ENCODE results near the gene RIPOR3. TPM values are rescaled to one million over a fixed set of nuclear protein-coding genes. Genes with fewer than 3 reads are reported as not detected.

RIPOR3 gene
- total RNA-seq, 1 donor = 6.5 TPM

- H3K4me3 ChIP-seq (ENCODE audit: low read depth, low read length) = no peak overlapping the region
- no peak for TF ChIP-seq CTCF (IDR thresholded peaks at IDR 0.05; ENCODE audit: insufficient read depth, low read length)
- DNase-seq (ENCODE audit: low read depth) = no peak
These were observed 1.2 kb upstream of the RIPOR3 start for GRCh38 chr20:50692552-50692933.

- no peak for TF ChIP-seq CTCF (IDR thresholded peaks at IDR 0.05; ENCODE audit: insufficient read depth, low read length)
- H3K4me3 ChIP-seq (ENCODE audit: low read depth, low read length) = peak overlapping the region; percentile 28
- peak; percentile 68 for DNase-seq (ENCODE audit: low read depth)
These were observed 520 bp upstream of the RIPOR3 start for GRCh38 chr20:50691573-50692551.

- peak; percentile 81 for DNase-seq (ENCODE audit: low read depth)
- peak overlapping the region; percentile 9 for H3K4me3 ChIP-seq (ENCODE audit: low read depth, low read length)
- no peak for TF ChIP-seq CTCF (IDR thresholded peaks at IDR 0.05; ENCODE audit: insufficient read depth, low read length)
These were observed 1.3 kb downstream of the RIPOR3 start for GRCh38 chr20:50689864-50690649.

- DNase-seq (ENCODE audit: low read depth) = no peak
- H3K4me3 ChIP-seq (ENCODE audit: low read depth, low read length) = no peak overlapping the region
- TF ChIP-seq CTCF (IDR thresholded peaks at IDR 0.05; ENCODE audit: insufficient read depth, low read length) = no peak
These were observed 2.9 kb downstream of the RIPOR3 start for GRCh38 chr20:50688256-50688975.

GRCh38 chr20:50686821-50687220 is 4.5 kb downstream of the RIPOR3 start:
- no peak for TF ChIP-seq CTCF (IDR thresholded peaks at IDR 0.05; ENCODE audit: insufficient read depth, low read length)
- no peak for DNase-seq (ENCODE audit: low read depth)
- H3K4me3 ChIP-seq (ENCODE audit: low read depth, low read length) = no peak overlapping the region

- no peak for DNase-seq (ENCODE audit: low read depth)
- TF ChIP-seq CTCF (IDR thresholded peaks at IDR 0.05; ENCODE audit: insufficient read depth, low read length) = no peak
- H3K4me3 ChIP-seq (ENCODE audit: low read depth, low read length) = no peak overlapping the region
These were observed 7.8 kb downstream of the RIPOR3 start for GRCh38 chr20:50683570-50683969.

All from fibroblast of the aortic adventitia (primary cell).